Spleen (tissue), 11 donors: ENCODE measurements around the gene PPP2R1B. TPM values are rescaled to one million over a fixed set of nuclear protein-coding genes. Genes with fewer than 3 reads are reported as not detected.

Source experiments
- DNase-seq: peaks from one replicate; pipeline ENCODE4 v3.0.0-alpha.2; 2020
- H3K27ac ChIP-seq, 8 donors: fragments of 200-600 bp; sonication (generic) in 7 of 8; 1 replicate in 4 of 8; 2 replicates in 4 of 8; pipeline versions ENCODE4 v1.5.0 to v1.8.0; 2016 to 2021; ENCODE audit warnings: inconsistent platforms in 4 of 8, mild to moderate bottlenecking in 4 of 8, moderate library complexity in 1 of 8
- H3K27me3 ChIP-seq, 7 donors: fragments of 200-600 bp; sonication (generic) in 6 of 7; replicated peaks in 1 of 7; 1 replicate in 4 of 7; 2 replicates in 3 of 7; pipeline versions ENCODE4 v1.5.0 to v1.8.0; 2016 to 2021; ENCODE audit warnings: inconsistent platforms in 3 of 7, mild to moderate bottlenecking in 1 of 7
- H3K36me3 ChIP-seq, 6 donors: fragments of 200-600 bp; sonication (generic) in 5 of 6; 1 replicate in 4 of 6; 2 replicates in 2 of 6; pipeline versions ENCODE4 v1.5.0 to v1.8.0; 2016 to 2021; ENCODE audit warnings: inconsistent platforms in 2 of 6
- H3K4me1 ChIP-seq, 6 donors: fragments of 200-600 bp; sonication (generic) in 5 of 6; 1 replicate in 3 of 6; 2 replicates in 3 of 6; pipeline versions ENCODE4 v1.5.0 to v1.8.0; 2016 to 2021; ENCODE audit warnings: inconsistent platforms in 3 of 6
- H3K4me3 ChIP-seq, 8 donors: fragments of 200-600 bp; sonication (generic) in 7 of 8; 1 replicate in 4 of 8; 2 replicates in 4 of 8; pipeline versions ENCODE4 v1.5.0 to v1.8.0; 2016 to 2021; ENCODE audit warnings: inconsistent platforms in 4 of 8, mild to moderate bottlenecking in 4 of 8, moderate library complexity in 2 of 8
- H3K9me3 ChIP-seq, 8 donors: fragments of 200-600 bp; sonication (generic) in 7 of 8; 1 replicate in 4 of 8; 2 replicates in 4 of 8; pipeline versions ENCODE4 v1.5.0 to v1.8.0; 2016 to 2021; ENCODE audit warnings: inconsistent platforms in 4 of 8
- CTCF ChIP-seq, 11 experiments: fragments of 200-600 bp in 7 of 11; fragments of 450-650 bp in 4 of 11; sonication (generic) in 4 of 11; IDR thresholded peaks in 8 of 11; conservative IDR thresholded peaks in 3 of 11; 1 replicate in 7 of 11; 2 replicates in 4 of 11; pipeline versions ENCODE4 v1.4.0 to v1.8.0; 2016 to 2021; ENCODE audit warnings: antibody characterized with exemption in 11 of 11, inconsistent platforms in 4 of 11, mild to moderate bottlenecking in 1 of 11
- POLR2A ChIP-seq, 3 donors: fragments of 450-650 bp; IDR thresholded peaks; one replicate each; pipeline ENCODE4 v1.5.1; 2017; ENCODE audit warnings: antibody characterized with exemption in 3 of 3, mild to moderate bottlenecking in 1 of 3
- POLR2AphosphoS5 ChIP-seq, 3 donors: sonication (generic); formaldehyde crosslinking; IDR thresholded peaks; one replicate each; pipeline ENCODE4 v1.5.1; 2017; ENCODE audit warnings: antibody characterized with exemption in 3 of 3
- WGBS, 5 donors: extraction: QIAGEN DNeasy Blood & Tissue Kit in 3 of 5; methylation state at CpG; one replicate each; pipeline versions ENCODE4 v1.1.5 to v1.1.7; 2013 to 2018; 5-methylcytosine and 5-hydroxymethylcytosine counted together
- intact Hi-C: fragments of 100-400 bp; cut with DNase I; formaldehyde crosslinking; loops from one replicate; pipeline ENCODE4 v1.15.0; 2023; ENCODE audit warnings: low total_unique reads
- polyA plus RNA-seq, 3 donors: library from polyadenylated mRNA; stranded (reverse); fragments of 200-250 nt; gene quantifications; one replicate each; pipeline ENCODE4 v1.2.1, GENCODE V29; 2013
- total RNA-seq, 7 donors: library from RNA; depleted of rRNA in 3 of 7; stranded (reverse); fragments of >200 nt in 3 of 7; fragmentation: NEBNext Ultra II Directional in 4 of 7; extraction: Animal tissue kit (Norgen Biotek cat#: 25700) in 4 of 7; gene quantifications; one replicate each; pipeline versions ENCODE4 v1.1.0 to v1.2.1, GENCODE V29; 2016 to 2021
- donor health status: healthy with polysubstance abuse.
- donor health status: DM: no; HTN: no; CAD: no; lungs with moderate emphysema.
- donor health status: DM: no; HTN: no; CAD: no.
- donor health status: Bipolar disorder and iron deficiency.
- donor health status: healthy.
- donor health status: DM: no; HTN: no; CAD: no.
- donor health status: DM: yes; HTN: yes; CAD: no.

Gene PPP2R1B
- total and polyA plus RNA-seq, 10 donors: 4.0 to 30.3 (median 22.9) TPM

GRCh38 chr11:111703576-111703975, 62.6 kb downstream of the PPP2R1B start:
- TF ChIP-seq CTCF (IDR thresholded peaks at IDR 0.05 in 8 of 11, conservative IDR thresholded peaks at IDR 0.05 in 3 of 11) (no peak), POLR2A (IDR thresholded peaks at IDR 0.05) (no peak), POLR2AphosphoS5 (IDR thresholded peaks at IDR 0.05) (no peak)

DNA sequence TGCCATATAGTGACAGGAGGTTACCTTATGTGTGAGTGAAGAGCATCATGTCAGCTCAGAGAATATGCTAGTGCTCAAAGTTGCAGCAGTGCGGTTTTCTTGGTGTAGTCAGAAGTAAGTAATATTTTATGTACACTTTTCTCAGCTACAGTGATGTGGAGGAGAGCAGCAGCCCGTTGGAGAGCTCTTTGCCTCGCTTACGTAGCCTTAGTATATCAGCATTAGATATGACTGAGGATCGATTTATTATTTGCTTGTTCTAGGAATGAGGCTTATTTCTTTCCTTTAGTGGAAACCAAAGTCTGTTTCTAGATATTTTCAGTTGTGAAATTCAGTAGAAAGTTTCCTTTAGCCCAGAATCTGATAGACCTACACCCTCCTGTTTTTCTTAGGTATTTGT, 63.6 kb downstream of the PPP2R1B start:
- no peak for DNase-seq
- Histone ChIP-seq H3K27ac (no peak overlapping the region), H3K4me1 (no peaks in the 10 kb centered on the region), H3K27me3 (no peaks in the 10 kb centered on the region), H3K36me3 (peaks cover 0 to 79% (median 34%) of the 10 kb centered on the region in 6 donors), H3K4me3 (no peak overlapping the region), H3K9me3 (no peaks in the 10 kb centered on the region)
- intact Hi-C loops: no loop called here
- TF ChIP-seq POLR2A (IDR thresholded peaks at IDR 0.05): no peak
- TF ChIP-seq CTCF (IDR thresholded peaks at IDR 0.05 in 8 of 11, conservative IDR thresholded peaks at IDR 0.05 in 3 of 11): no peak
- TF ChIP-seq POLR2AphosphoS5 (IDR thresholded peaks at IDR 0.05): no peak
- 96 to 99% (median 97%) methylated on average over 5 of the region's 5 CpGs for WGBS, 5 donors

More at GRCh38 chr11:111703576-111703975, 62.6 kb downstream of the PPP2R1B start:
- intact Hi-C loops: no loop called here
- H3K9me3 ChIP-seq: no peaks in the 10 kb centered on the region
- H3K36me3 ChIP-seq: peaks cover 0 to 88% (median 40%) of the 10 kb centered on the region in 6 donors
- 81 to 91% (median 87%) methylated on average over 1 of the region's 1 CpG for WGBS, 5 donors
- DNase-seq: no peak
- no peaks in the 10 kb centered on the region for H3K4me1 ChIP-seq
- H3K27me3 ChIP-seq: no peaks in the 10 kb centered on the region
- H3K27ac ChIP-seq: no peak overlapping the region
- H3K4me3 ChIP-seq: no peak overlapping the region

GRCh38 chr11:111700162-111700561, 66.0 kb downstream of the PPP2R1B start:
- 94 to 100% (median 97%) methylated on average over 1 of the region's 1 CpG for WGBS, 5 donors
- Histone ChIP-seq H3K9me3 (no peaks in the 10 kb centered on the region), H3K36me3 (peaks cover 0 to 54% (median 21%) of the 10 kb centered on the region in 6 donors), H3K27me3 (no peaks in the 10 kb centered on the region), H3K27ac (no peak overlapping the region), H3K4me3 (no peak overlapping the region), H3K4me1 (peaks cover 0 to 6% (median 0%) of the 10 kb centered on the region in 6 donors)
- intact Hi-C loops: no loop called here
- DNase-seq: no peak
- TF ChIP-seq POLR2AphosphoS5 (IDR thresholded peaks at IDR 0.05) (no peak), POLR2A (IDR thresholded peaks at IDR 0.05) (no peak), CTCF (IDR thresholded peaks at IDR 0.05 in 8 of 11, conservative IDR thresholded peaks at IDR 0.05 in 3 of 11) (no peak)

DNA sequence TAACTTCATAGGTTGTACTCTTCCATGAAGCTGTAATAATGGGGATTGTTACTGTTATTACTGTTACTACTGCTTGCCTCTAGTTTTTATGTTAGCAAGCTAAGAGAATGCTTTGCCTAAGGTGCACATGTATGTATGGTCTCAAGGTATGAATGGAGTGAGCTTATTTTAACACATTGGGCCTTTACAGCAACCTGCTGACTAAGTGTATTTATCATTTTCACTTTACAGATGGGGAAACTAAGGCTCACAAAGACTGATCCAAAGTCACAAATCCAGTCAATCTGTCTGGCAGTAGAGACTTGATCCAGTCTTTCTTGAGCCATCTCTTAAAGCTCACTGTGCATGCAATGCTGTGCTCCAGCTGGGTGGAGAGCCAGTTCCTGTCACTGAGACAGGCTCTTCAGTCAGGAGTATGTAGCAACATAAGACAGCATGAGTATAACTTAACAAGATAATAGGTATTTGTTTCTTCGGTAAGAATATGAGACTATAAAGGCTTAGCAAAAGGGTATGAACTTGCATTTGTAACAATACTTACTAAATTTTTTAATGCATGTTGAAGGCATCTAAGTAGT, 66.5 kb downstream of the PPP2R1B start:
- no peak for DNase-seq
- TF ChIP-seq POLR2A (IDR thresholded peaks at IDR 0.05) (no peak), CTCF (IDR thresholded peaks at IDR 0.05 in 8 of 11, conservative IDR thresholded peaks at IDR 0.05 in 3 of 11) (no peak), POLR2AphosphoS5 (IDR thresholded peaks at IDR 0.05) (no peak)
- Histone ChIP-seq H3K4me3 (no peak overlapping the region), H3K4me1 (peaks cover 0 to 11% (median 0%) of the 10 kb centered on the region in 6 donors), H3K27me3 (no peaks in the 10 kb centered on the region), H3K36me3 (peaks cover 0 to 49% (median 17%) of the 10 kb centered on the region in 6 donors), H3K9me3 (no peaks in the 10 kb centered on the region), H3K27ac (no peak overlapping the region)
- WGBS, 5 donors: 91 to 100% (median 96%) methylated on average over 1 of the region's 1 CpG
- intact Hi-C loops: no loop called here
